Naive thymus-derived CD4-positive, alpha-beta T cell (primary cell): Measurements from ENCODE around the gene AOPEP. TPM values are rescaled to one million over a fixed set of nuclear protein-coding genes. Genes with fewer than 3 reads are reported as not detected.

Experiments used
- ATAC-seq: fragments of 150-1000 bp; cut with Tn5 transposase; 2 replicates; pipeline ENCODE4 v1.10.0; 2021; ENCODE audit warnings: mild to moderate bottlenecking, moderate library complexity
- CTCF ChIA-PET: fragments of 350-600 bp; sonication (Branson Sonifier 250); formaldehyde crosslinking; loops from one replicate; lab custom pipeline; 2021; ENCODE audit warnings: antibody characterized with exemption; lab: Charles Lee
- POLR2A ChIA-PET: fragments of 350-600 bp; sonication (Branson Sonifier 250); formaldehyde crosslinking; loops from one replicate; lab custom pipeline; 2021; ENCODE audit warnings: antibody characterized with exemption, inconsistent platforms; lab: Charles Lee
- DNase-seq, 9 donors: peaks; one replicate each; pipeline versions ENCODE4 v3.0.0 to v3.0.0-alpha.2; 2020 to 2022; ENCODE audit warnings: mixed read lengths in 1 of 9
- H3K27ac ChIP-seq: one replicate; pipeline ENCODE4 v1.7.0; 2013; ENCODE audit warnings: mild to moderate bottlenecking, low read depth, low read length, moderate library complexity
- H3K27me3 ChIP-seq, 2 donors: one replicate each; pipeline ENCODE4 v1.7.0; 2013; ENCODE audit warnings: low read length in 2 of 2, mild to moderate bottlenecking in 2 of 2, moderate library complexity in 2 of 2; ENCODE audit not compliant: control insufficient read depth in 2 of 2, insufficient read depth in 2 of 2
- H3K36me3 ChIP-seq, 3 experiments: 1 replicate in 2 of 3; 2 replicates in 1 of 3; pipeline ENCODE4 v1.7.0; 2013; ENCODE audit warnings: low read length in 3 of 3, mild to moderate bottlenecking in 3 of 3, moderate library complexity in 1 of 3; ENCODE audit not compliant: insufficient read depth in 3 of 3, control insufficient read depth in 2 of 3
- H3K4me1 ChIP-seq, 2 donors: one replicate each; pipeline ENCODE4 v1.7.0; 2013; ENCODE audit warnings: low read length in 2 of 2, mild to moderate bottlenecking in 2 of 2, moderate library complexity in 1 of 2; ENCODE audit not compliant: control insufficient read depth in 2 of 2, insufficient read depth in 2 of 2
- H3K4me3 ChIP-seq: 2 replicates; pipeline ENCODE4 v1.7.0; 2013; ENCODE audit warnings: mild to moderate bottlenecking, low read length
- H3K9me3 ChIP-seq, 3 experiments: 1 replicate in 2 of 3; 2 replicates in 1 of 3; pipeline ENCODE4 v1.7.0; 2013; ENCODE audit warnings: low read length in 3 of 3; ENCODE audit not compliant: control insufficient read depth in 2 of 3
- H3K27ac Mint-ChIP-seq, 9 donors: one replicate each; pipeline ENCODE4 v1.8.0; 2020 to 2022; ENCODE audit warnings: mixed read lengths in 9 of 9, mild to moderate bottlenecking in 8 of 9, moderate library complexity in 5 of 9, inconsistent platforms in 2 of 9
- H3K27me3 Mint-ChIP-seq, 5 donors: one replicate each; pipeline ENCODE4 v1.8.0; 2021 to 2022; ENCODE audit warnings: mixed read lengths in 5 of 5, mild to moderate bottlenecking in 1 of 5
- H3K36me3 Mint-ChIP-seq, 5 donors: one replicate each; pipeline ENCODE4 v1.8.0; 2020 to 2022; ENCODE audit warnings: mixed read lengths in 5 of 5, mild to moderate bottlenecking in 3 of 5, inconsistent platforms in 1 of 5
- H3K4me1 Mint-ChIP-seq, 7 donors: one replicate each; pipeline ENCODE4 v1.8.0; 2020 to 2022; ENCODE audit warnings: mixed read lengths in 7 of 7, mild to moderate bottlenecking in 3 of 7, inconsistent platforms in 1 of 7
- H3K4me3 Mint-ChIP-seq, 10 donors: one replicate each; pipeline ENCODE4 v1.8.0; 2020 to 2022; ENCODE audit warnings: mild to moderate bottlenecking in 10 of 10, mixed read lengths in 10 of 10, moderate library complexity in 6 of 10, inconsistent platforms in 2 of 10
- H3K9me3 Mint-ChIP-seq, 11 donors: one replicate each; pipeline ENCODE4 v1.8.0; 2020 to 2022; ENCODE audit warnings: mixed read lengths in 11 of 11, mild to moderate bottlenecking in 4 of 11, inconsistent platforms in 1 of 11, moderate library complexity in 1 of 11
- intact Hi-C, 2 donors: fragments of 100-400 bp; cut with micrococcal nuclease; formaldehyde crosslinking; loops; one replicate each; pipeline ENCODE4 v1.15.1; 2023
- polyA plus RNA-seq, 2 donors: library from polyadenylated mRNA; unstranded; fragments of 300-500 nt; fragmentation: Illumina TruSeq; gene quantifications; one replicate each; pipeline ENCODE4 v1.2.3, GENCODE V29; 2021
- total RNA-seq, 6 experiments: library from RNA in 5 of 6; stranded (reverse) in 5 of 6; gene quantifications; 1 replicate in 5 of 6; 2 replicates in 1 of 6; pipeline ENCODE4 v1.2.3 and lab custom pipeline; 2021 to 2026

AOPEP gene
- total and polyA plus RNA-seq, 7 experiments from 2014 or later: 5.7 to 19.0 (median 13.6) TPM

DNA sequence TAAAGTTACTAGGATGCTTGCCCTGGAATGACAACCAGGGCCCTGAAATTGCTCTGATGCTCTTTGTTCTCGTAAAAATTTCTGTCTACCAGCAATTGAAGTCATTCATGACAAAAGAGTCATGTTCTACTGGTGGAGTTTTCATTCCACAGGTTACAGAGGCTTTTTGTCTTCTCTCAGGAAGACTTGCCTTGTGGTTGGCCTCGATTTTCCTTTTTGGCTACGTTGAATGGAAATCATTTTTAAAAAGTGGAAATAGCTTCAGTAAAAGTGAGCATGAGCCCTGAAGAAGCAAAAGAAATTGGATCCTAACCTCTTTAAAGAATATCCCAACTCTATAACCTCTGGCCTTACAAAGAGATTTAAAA, 255.2 kb downstream of the AOPEP start:
- Mint-ChIP-seq H3K36me3 (peaks cover 0 to 20% (median 11%) of the 10 kb centered on the region in 5 donors), H3K4me1 (peaks cover 2 to 26% (median 13%) of the 10 kb centered on the region in 7 donors), H3K4me3 (no peak overlapping the region), H3K9me3 (no peaks in the 10 kb centered on the region), H3K27me3 (no peaks in the 10 kb centered on the region), H3K27ac (no peak overlapping the region)
- H3K36me3 ChIP-seq: peaks cover 0 to 4% (median 0%) of the 10 kb centered on the region in 3 experiments
- H3K27me3 ChIP-seq: no peaks in the 10 kb centered on the region
- DNase-seq (no peak), ATAC-seq (no peak)
- POLR2A ChIA-PET: no interaction called here
- H3K27ac ChIP-seq: no peak overlapping the region
- H3K4me3 ChIP-seq: no peak overlapping the region
- CTCF ChIA-PET: no interaction called here
- H3K4me1 ChIP-seq: peaks cover 0 to 7% of the 10 kb centered on the region in 2 donors
- H3K9me3 ChIP-seq: no peaks in the 10 kb centered on the region
- intact Hi-C loops: no loop called here

DNA sequence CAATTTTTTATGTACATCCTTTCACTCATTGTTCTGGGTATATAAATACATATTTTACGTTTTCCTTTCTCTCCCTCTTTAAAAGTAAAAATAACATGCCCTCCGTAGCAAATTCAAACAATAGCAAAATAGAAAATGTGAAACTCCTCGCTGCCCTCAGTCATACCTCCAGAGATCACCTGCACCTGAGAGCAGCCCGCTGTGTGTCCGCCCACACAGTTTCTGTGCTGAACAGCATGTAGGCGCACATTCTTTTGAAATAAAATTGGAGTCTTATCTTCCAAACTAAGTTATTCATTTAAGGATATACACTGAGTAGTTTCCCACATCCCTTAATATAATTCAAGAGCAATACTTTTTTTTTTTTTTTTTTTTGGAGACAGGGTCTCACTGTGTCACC, 255.7 kb downstream of the AOPEP start:
- ATAC-seq (no peak), DNase-seq (no peak)
- Histone ChIP-seq H3K4me1 (peaks cover 0 to 7% of the 10 kb centered on the region in 2 donors), H3K9me3 (no peaks in the 10 kb centered on the region), H3K27me3 (no peaks in the 10 kb centered on the region), H3K27ac (no peak overlapping the region), H3K4me3 (no peak overlapping the region), H3K36me3 (peaks cover 0 to 4% (median 0%) of the 10 kb centered on the region in 3 experiments)
- H3K9me3 Mint-ChIP-seq: no peaks in the 10 kb centered on the region
- peaks cover 0 to 22% (median 14%) of the 10 kb centered on the region in 5 donors for H3K36me3 Mint-ChIP-seq
- CTCF ChIA-PET: no interaction called here
- no peak overlapping the region for H3K27ac Mint-ChIP-seq
- intact Hi-C loops: no loop called here
- H3K4me1 Mint-ChIP-seq: peaks cover 2 to 26% (median 13%) of the 10 kb centered on the region in 7 donors
- H3K4me3 Mint-ChIP-seq: no peak overlapping the region
- POLR2A ChIA-PET: no interaction called here
- H3K27me3 Mint-ChIP-seq: no peaks in the 10 kb centered on the region

DNA sequence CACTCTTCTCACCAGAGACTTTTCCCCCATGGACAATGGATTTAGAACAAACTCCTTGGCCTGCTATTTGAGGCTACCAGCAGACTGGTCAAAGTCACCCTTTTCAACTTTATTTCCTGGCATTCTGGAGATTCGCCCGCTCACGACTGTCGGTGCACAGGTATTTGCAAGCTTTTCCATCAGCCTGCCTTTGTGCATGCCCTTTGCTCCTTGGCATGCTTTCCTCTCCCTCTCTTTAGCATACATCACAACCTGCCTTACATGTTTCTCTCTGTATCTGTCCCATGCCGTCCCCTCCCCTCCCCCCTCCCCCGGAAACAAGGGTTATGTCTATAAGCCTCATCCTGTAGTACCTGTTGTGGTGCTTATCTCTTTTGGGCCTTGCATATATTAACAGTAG, 257.1 kb downstream of the AOPEP start:
- CTCF ChIA-PET: interaction anchor here (0.6 kb wide), 1 partner anchor 1828 kb away, joined by 3 read pairs; no protein-coding TSS in a partner anchor
- no peaks in the 10 kb centered on the region for H3K27me3 ChIP-seq
- ATAC-seq (no peak), DNase-seq (no peak)
- peaks cover 0 to 23% (median 13%) of the 10 kb centered on the region in 5 donors for H3K36me3 Mint-ChIP-seq
- intact Hi-C loops: no loop called here
- H3K36me3 ChIP-seq: peaks cover 0 to 4% (median 0%) of the 10 kb centered on the region in 3 experiments
- no peak overlapping the region for H3K27ac ChIP-seq
- peaks cover 0 to 3% (median 0%) of the 10 kb centered on the region in 11 donors for H3K9me3 Mint-ChIP-seq
- POLR2A ChIA-PET: interaction anchor here (0.7 kb wide), 1 partner anchor 9 kb away, joined by 4 read pairs; no protein-coding TSS in a partner anchor
- no peaks in the 10 kb centered on the region for H3K27me3 Mint-ChIP-seq
- H3K4me1 ChIP-seq: peaks cover 0 to 7% of the 10 kb centered on the region in 2 donors
- no peak overlapping the region for H3K27ac Mint-ChIP-seq
- peak overlapping the region in 1 of 10 donors; percentile 23 for H3K4me3 Mint-ChIP-seq
- H3K9me3 ChIP-seq: no peaks in the 10 kb centered on the region
- H3K4me3 ChIP-seq: no peak overlapping the region
- peaks cover 2 to 26% (median 13%) of the 10 kb centered on the region in 7 donors for H3K4me1 Mint-ChIP-seq

DNA sequence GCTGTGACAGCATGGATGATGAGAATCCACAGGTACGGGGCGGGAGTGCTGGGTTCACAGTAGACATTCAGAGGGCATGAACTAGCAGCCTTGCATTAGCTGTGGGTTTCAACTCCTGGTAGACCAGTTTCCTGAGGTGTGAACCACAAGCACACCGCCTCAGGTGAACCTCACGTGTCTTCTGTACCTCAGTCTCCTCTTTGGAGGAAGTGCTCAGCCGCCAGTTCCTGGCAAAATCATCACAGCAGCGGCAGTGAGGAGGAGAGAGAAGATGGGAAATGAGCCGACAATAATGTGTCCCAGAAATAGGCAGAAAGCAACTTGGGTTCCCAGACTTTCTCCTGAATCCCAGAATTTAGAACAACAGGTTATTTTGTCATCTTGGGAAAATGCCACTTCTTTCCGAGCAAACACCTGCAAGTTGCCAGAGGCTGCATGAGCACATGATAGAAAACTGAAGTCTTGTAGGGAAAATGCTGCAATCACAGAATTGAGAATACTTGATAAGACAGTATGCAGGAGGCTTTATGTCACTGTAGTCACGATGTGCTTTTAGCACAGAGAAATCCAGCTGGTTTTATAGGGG, 258.5 kb downstream of the AOPEP start:
- POLR2A ChIA-PET: no interaction called here
- CTCF ChIA-PET: no interaction called here
- no peak overlapping the region for H3K4me3 Mint-ChIP-seq
- DNase-seq: peak in 1 of 9 donors; percentile 1
- ATAC-seq: no peak
- no peaks in the 10 kb centered on the region for H3K9me3 ChIP-seq
- peaks cover 0 to 3% (median 0%) of the 10 kb centered on the region in 11 donors for H3K9me3 Mint-ChIP-seq
- H3K27me3 ChIP-seq: no peaks in the 10 kb centered on the region
- H3K4me1 ChIP-seq: peaks cover 0 to 7% of the 10 kb centered on the region in 2 donors
- H3K4me1 Mint-ChIP-seq: peaks cover 2 to 26% (median 13%) of the 10 kb centered on the region in 7 donors
- H3K27ac ChIP-seq: no peak overlapping the region
- intact Hi-C loops: no loop called here
- H3K27ac Mint-ChIP-seq: peak overlapping the region in 1 of 9 donors; percentile 8
- H3K27me3 Mint-ChIP-seq: no peaks in the 10 kb centered on the region
- peaks cover 0 to 21% (median 9%) of the 10 kb centered on the region in 5 donors for H3K36me3 Mint-ChIP-seq
- peaks cover 0 to 2% (median 0%) of the 10 kb centered on the region in 3 experiments for H3K36me3 ChIP-seq
- H3K4me3 ChIP-seq: no peak overlapping the region

DNA sequence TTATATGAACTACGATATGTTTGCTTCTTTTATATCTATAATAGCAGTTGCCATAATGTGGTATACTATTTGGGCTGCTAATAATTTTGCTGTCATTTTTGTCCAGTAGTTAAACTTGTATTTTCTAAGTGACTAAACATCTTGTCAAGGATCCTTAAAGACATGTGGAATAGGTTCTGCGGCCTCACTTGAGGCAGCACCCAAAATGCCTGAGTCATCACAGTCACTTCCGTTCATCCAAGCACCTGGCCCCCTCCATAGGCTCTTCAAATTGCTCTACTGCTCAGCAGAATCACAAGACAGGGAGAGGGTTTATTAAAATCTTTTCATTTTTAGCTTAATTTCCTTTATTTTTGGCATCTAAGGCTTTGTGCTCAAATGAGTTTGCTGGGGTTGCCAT, 259.1 kb downstream of the AOPEP start:
- Histone ChIP-seq H3K9me3 (no peaks in the 10 kb centered on the region), H3K27ac (no peak overlapping the region), H3K4me1 (peaks cover 0 to 7% of the 10 kb centered on the region in 2 donors), H3K4me3 (no peak overlapping the region), H3K36me3 (no peaks in the 10 kb centered on the region), H3K27me3 (no peaks in the 10 kb centered on the region)
- Mint-ChIP-seq H3K27ac (no peak overlapping the region), H3K4me1 (peaks cover 2 to 26% (median 13%) of the 10 kb centered on the region in 7 donors), H3K27me3 (no peaks in the 10 kb centered on the region), H3K36me3 (peaks cover 0 to 24% (median 9%) of the 10 kb centered on the region in 5 donors), H3K9me3 (peaks cover 0 to 3% (median 0%) of the 10 kb centered on the region in 11 donors), H3K4me3 (no peak overlapping the region)
- ChIA-PET CTCF (no interaction called here), POLR2A (no interaction called here)
- ATAC-seq (no peak), DNase-seq (no peak)
- intact Hi-C loops: no loop called here

DNA sequence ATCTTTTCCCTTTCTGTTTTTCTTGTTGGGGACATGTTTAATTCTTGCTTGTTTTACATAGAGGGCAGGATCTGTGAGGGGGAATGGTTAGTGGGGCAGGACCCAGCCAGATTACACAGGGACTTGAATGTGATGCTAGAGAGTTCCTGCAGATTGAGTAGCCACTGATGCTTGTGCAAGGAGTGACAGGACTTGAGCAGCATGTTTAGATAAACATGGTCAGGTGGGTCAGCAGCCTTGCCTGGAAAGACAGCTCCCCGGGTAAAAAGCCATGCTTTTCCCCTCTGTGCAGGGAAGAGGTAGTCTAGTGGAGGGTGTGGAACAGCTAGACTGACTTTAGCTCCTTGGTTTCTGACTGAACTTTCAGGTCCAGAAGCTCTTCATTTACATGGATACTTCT, 261.2 kb downstream of the AOPEP start:
- DNase-seq: no peak
- H3K27me3 Mint-ChIP-seq: no peaks in the 10 kb centered on the region
- H3K9me3 Mint-ChIP-seq: peaks cover 0 to 3% (median 0%) of the 10 kb centered on the region in 11 donors
- Histone ChIP-seq H3K4me3 (no peak overlapping the region), H3K36me3 (no peaks in the 10 kb centered on the region), H3K4me1 (peaks cover 0 to 7% of the 10 kb centered on the region in 2 donors), H3K27me3 (no peaks in the 10 kb centered on the region), H3K9me3 (no peaks in the 10 kb centered on the region), H3K27ac (no peak overlapping the region)
- POLR2A ChIA-PET: no interaction called here
- CTCF ChIA-PET: interaction anchor here (0.6 kb wide), 1 partner anchor 813 kb away, joined by 3 read pairs; no protein-coding TSS in a partner anchor
- H3K36me3 Mint-ChIP-seq: peaks cover 0 to 35% (median 20%) of the 10 kb centered on the region in 5 donors
- intact Hi-C loops: no loop called here
- no peak overlapping the region for H3K4me3 Mint-ChIP-seq
- H3K4me1 Mint-ChIP-seq: peaks cover 2 to 17% (median 9%) of the 10 kb centered on the region in 7 donors
- no peak overlapping the region for H3K27ac Mint-ChIP-seq
- ATAC-seq: no peak
